HCT116 (cell line): ENCODE results near the gene TMSB4Y. TPM values are rescaled to one million over a fixed set of nuclear protein-coding genes. Genes with fewer than 3 reads are reported as not detected.

Experiments
- ATAC-seq: fragments of 200-7000 bp; cut with Tn5 transposase; 2 replicates; pipeline ENCODE4 v1.9.1; 2020; ENCODE audit warnings: mild to moderate bottlenecking, moderate library complexity
- BruUV-seq: library from RNA; stranded (reverse); fragments of 400-500 nt; replicated peaks from 2 replicates; lab custom pipeline; 2021; lab: Mats Ljungman, UMichigan
- CTCF ChIA-PET: fragments of 300-600 bp; sonication (Branson Sonifier 250); formaldehyde crosslinking; loops from one replicate; lab custom pipeline; 2021; ENCODE audit warnings: antibody characterized with exemption; lab: Charles Lee
- POLR2A ChIA-PET: fragments of 300-600, 350-600 bp; sonication (Branson Sonifier 250); formaldehyde crosslinking; loops from one replicate; lab custom pipeline; 2021; ENCODE audit warnings: antibody characterized with exemption; lab: Charles Lee
- RAD21 ChIA-PET, 2 experiments: fragments of 300-600 bp; sonication (Branson Sonifier 250); formaldehyde crosslinking; loops; one replicate each; lab custom pipeline; 2023; ENCODE audit warnings: low total read pairs in 2 of 2; ENCODE audit not compliant: uncharacterized antibody in 2 of 2, unreplicated experiment in 2 of 2, low non-redundant PET in 1 of 2; lab: Charles Lee
- DNase-seq: peaks from one replicate; pipeline ENCODE4 v3.0.0-alpha.2; 2010; ENCODE audit warnings: low read depth, low spot score
- H2AFZ ChIP-seq: fragments of 200-600 bp; shearing (Covaris generic), sonication (generic); 2 replicates; pipeline ENCODE4 v1.6.1; 2017; ENCODE audit warnings: low read depth, mixed run types, mixed read lengths, antibody characterized with exemption, low read length; ENCODE audit not compliant: poor library complexity, severe bottlenecking
- H3K27ac ChIP-seq: 2 replicates; pipeline ENCODE4 v1.5.1; 2012; ENCODE audit warnings: low read depth, low read length
- H3K27me3 ChIP-seq: fragments of 200-600 bp; sonication (generic); 2 replicates; pipeline ENCODE4 v1.6.1; 2016; ENCODE audit warnings: mixed run types, low read length, mixed read lengths; ENCODE audit not compliant: insufficient read depth
- H3K36me3 ChIP-seq, 2 experiments: fragments of 200-500 bp in 1 of 2; fragments of 200-600 bp in 1 of 2; sonication (Bioruptor generic) in 1 of 2; sonication (generic) in 1 of 2; 2 replicates each; pipeline versions ENCODE4 v1.5.1 to v1.6.1; 2014 to 2016; ENCODE audit warnings: low read length in 2 of 2, inconsistent platforms in 1 of 2, mixed read lengths in 1 of 2, mixed run types in 1 of 2; ENCODE audit not compliant: insufficient read depth in 2 of 2, control insufficient read depth in 1 of 2
- H3K4me1 ChIP-seq, 2 experiments: fragments of 200-600 bp in 1 of 2; sonication (generic) in 1 of 2; 2 replicates each; pipeline versions ENCODE4 v1.5.1 to v1.6.1; 2012 to 2017; ENCODE audit warnings: low read length in 2 of 2, inconsistent platforms in 1 of 2, mild to moderate bottlenecking in 1 of 2, mixed read lengths in 1 of 2, mixed run types in 1 of 2, moderate library complexity in 1 of 2; ENCODE audit not compliant: insufficient read depth in 2 of 2, control insufficient read depth in 1 of 2
- H3K4me2 ChIP-seq: fragments of 200-600 bp; sonication (generic); 2 replicates; pipeline ENCODE4 v1.6.1; 2017; ENCODE audit warnings: mixed run types, low read length, mixed read lengths
- H3K4me3 ChIP-seq, 2 experiments: fragments of 200-600 bp in 1 of 2; sonication (generic) in 1 of 2; replicated peaks in 1 of 2; 2 replicates each; pipeline ENCODE4 v1.5.1; 2011 to 2016; ENCODE audit warnings: low read length in 2 of 2, control low read depth in 1 of 2, low read depth in 1 of 2, mild to moderate bottlenecking in 1 of 2, mixed read lengths in 1 of 2, mixed run types in 1 of 2
- H3K79me2 ChIP-seq: fragments of 200-600 bp; sonication (generic); 2 replicates; pipeline ENCODE4 v1.6.1; 2017; ENCODE audit warnings: mild to moderate bottlenecking, mixed run types, low read length, moderate library complexity, mixed read lengths; ENCODE audit not compliant: insufficient read depth
- H3K9ac ChIP-seq: fragments of 200-600 bp; sonication (generic); 2 replicates; pipeline ENCODE4 v1.6.1; 2016; ENCODE audit warnings: low read length, mixed read lengths
- H3K9me2 ChIP-seq: fragments of 200-600 bp; sonication (generic), shearing (Covaris generic); 2 replicates; pipeline ENCODE4 v1.6.1; 2017; ENCODE audit warnings: mixed run types, mild to moderate bottlenecking, moderate library complexity; ENCODE audit not compliant: insufficient read depth
- H3K9me3 ChIP-seq, 2 experiments: fragments of 200-500 bp in 1 of 2; fragments of 200-600 bp in 1 of 2; sonication (Bioruptor generic) in 1 of 2; sonication (generic) in 1 of 2; 2 replicates each; pipeline ENCODE4 v1.6.1; 2014 to 2017; ENCODE audit warnings: low read length in 2 of 2, mixed read lengths in 2 of 2, inconsistent platforms in 1 of 2, low read depth in 1 of 2, mild to moderate bottlenecking in 1 of 2, mixed run types in 1 of 2, moderate library complexity in 1 of 2; ENCODE audit not compliant: control insufficient read depth in 1 of 2, insufficient read depth in 1 of 2
- H4K20me1 ChIP-seq: fragments of 200-600 bp; sonication (generic), shearing (Covaris generic); 2 replicates; pipeline ENCODE4 v1.6.1; 2017; ENCODE audit warnings: mixed run types, mild to moderate bottlenecking, moderate library complexity; ENCODE audit not compliant: insufficient read depth
- ATF3 ChIP-seq: IDR thresholded peaks from 2 replicates; pipeline ENCODE4 v1.6.1; 2012
- CBX3 ChIP-seq: IDR thresholded peaks from 2 replicates; pipeline ENCODE4 v1.6.1; 2012; ENCODE audit warnings: low read depth
- CEBPB ChIP-seq: IDR thresholded peaks from 2 replicates; pipeline ENCODE4 v1.6.1; 2012; ENCODE audit warnings: low read depth
- EGR1 ChIP-seq: IDR thresholded peaks from 2 replicates; pipeline ENCODE4 v1.6.1; 2012; ENCODE audit warnings: low read depth
- ELF1 ChIP-seq: IDR thresholded peaks from 2 replicates; pipeline ENCODE4 v1.6.1; 2012; ENCODE audit warnings: low read depth, borderline replicate concordance
- EZH2 ChIP-seq: fragments of 200-600 bp; sonication (generic); IDR thresholded peaks from 2 replicates; pipeline ENCODE4 v1.6.1; 2017; ENCODE audit warnings: antibody characterized with exemption, mixed run types
- FOSL1 ChIP-seq: IDR thresholded peaks from 2 replicates; pipeline ENCODE4 v1.6.1; 2012; ENCODE audit warnings: low read depth
- POLR2AphosphoS5 ChIP-seq: IDR thresholded peaks from 2 replicates; pipeline ENCODE4 v1.6.1; 2011; ENCODE audit warnings: mild to moderate bottlenecking, low read depth, low read length, moderate library complexity
- RAD21 ChIP-seq: IDR thresholded peaks from 2 replicates; pipeline ENCODE4 v1.6.1; 2012; ENCODE audit warnings: low read depth, mild to moderate bottlenecking
- REST ChIP-seq: IDR thresholded peaks from 2 replicates; pipeline ENCODE4 v1.6.1; 2012; ENCODE audit warnings: low read depth
- SP1 ChIP-seq: IDR thresholded peaks from 2 replicates; pipeline ENCODE4 v1.6.1; 2012; ENCODE audit warnings: low read depth
- SRF ChIP-seq: IDR thresholded peaks from 2 replicates; pipeline ENCODE4 v1.6.1; 2012; ENCODE audit warnings: low read depth
- TCF7L2 ChIP-seq: IDR thresholded peaks from 2 replicates; pipeline ENCODE4 v1.7.0; 2011; ENCODE audit warnings: borderline replicate concordance, inconsistent platforms; ENCODE audit not compliant: insufficient read depth, insufficient read length; ENCODE audit errors: extremely low read depth
- YY1 ChIP-seq: IDR thresholded peaks from 2 replicates; pipeline ENCODE4 v1.6.1; 2011; ENCODE audit warnings: low read length, low read depth, moderate library complexity, mild to moderate bottlenecking; ENCODE audit not compliant: insufficient replicate concordance; ENCODE audit errors: extremely low read depth
- ZNF274 ChIP-seq: fragments of 200-500 bp; sonication (Bioruptor generic); IDR thresholded peaks from 2 replicates; pipeline ENCODE4 v1.6.1; 2014; ENCODE audit warnings: mild to moderate bottlenecking, low read depth, low read length, inconsistent platforms
- intact Hi-C: fragments of 100-400 bp; cut with micrococcal nuclease; formaldehyde crosslinking; loops from 2 replicates; pipeline ENCODE4 v1.10.0; 2022
- total RNA-seq: library from RNA; stranded (reverse); gene quantifications from one replicate; pipeline ENCODE4 v1.2.1, GENCODE V29; 2021; ENCODE audit not compliant: unreplicated experiment
- TF ChIP-seq, protein P1 (sequence below): IDR thresholded peaks from 2 replicates; pipeline ENCODE4 v1.6.1; 2011; ENCODE audit warnings: mild to moderate bottlenecking, low read length, moderate library complexity; ENCODE audit not compliant: insufficient replicate concordance; ENCODE audit errors: extremely low read depth

The TMSB4Y gene
- total RNA-seq, 1 experiment from 2014 or later = 0.76 TPM

- no peak overlapping the region for H3K4me2 ChIP-seq
- ATAC-seq = no peak
- ChIA-PET RAD21 (no interaction called here), POLR2A (no interaction called here), CTCF (no interaction called here)
- H3K4me1 ChIP-seq = peaks cover 0 to 3% of the 10 kb centered on the region in 2 experiments; a peak in 1 of 4 replicates
- H3K9ac ChIP-seq = no peak overlapping the region
- intact Hi-C loops = no loop called here
- H3K4me3 ChIP-seq = no peak overlapping the region
- H4K20me1 ChIP-seq = no peaks in the 10 kb centered on the region
- H3K9me2 ChIP-seq = no peaks in the 10 kb centered on the region
- BruUV-seq = no TSS peak
- H3K27ac ChIP-seq = no peak overlapping the region
- H3K27me3 ChIP-seq = no peaks in the 10 kb centered on the region
- no peaks in the 10 kb centered on the region for H3K36me3 ChIP-seq
- no peak overlapping the region for H2AFZ ChIP-seq
- DNase-seq = no peak
- H3K79me2 ChIP-seq = no peaks in the 10 kb centered on the region
- no peaks in the 10 kb centered on the region for H3K9me3 ChIP-seq
- TF ChIP-seq POLR2AphosphoS5 (no peak), REST (no peak), ATF3 (no peak), EZH2 (no peak), SRF (no peak), EGR1 (no peak), YY1 (no peak), FOSL1 (no peak), TCF7L2 (no peak), ELF1 (no peak), SP1 (no peak), CEBPB (no peak), CBX3 (no peak), RAD21 (no peak), ZNF274 (no peak)
- TF ChIP-seq, protein P1, sequence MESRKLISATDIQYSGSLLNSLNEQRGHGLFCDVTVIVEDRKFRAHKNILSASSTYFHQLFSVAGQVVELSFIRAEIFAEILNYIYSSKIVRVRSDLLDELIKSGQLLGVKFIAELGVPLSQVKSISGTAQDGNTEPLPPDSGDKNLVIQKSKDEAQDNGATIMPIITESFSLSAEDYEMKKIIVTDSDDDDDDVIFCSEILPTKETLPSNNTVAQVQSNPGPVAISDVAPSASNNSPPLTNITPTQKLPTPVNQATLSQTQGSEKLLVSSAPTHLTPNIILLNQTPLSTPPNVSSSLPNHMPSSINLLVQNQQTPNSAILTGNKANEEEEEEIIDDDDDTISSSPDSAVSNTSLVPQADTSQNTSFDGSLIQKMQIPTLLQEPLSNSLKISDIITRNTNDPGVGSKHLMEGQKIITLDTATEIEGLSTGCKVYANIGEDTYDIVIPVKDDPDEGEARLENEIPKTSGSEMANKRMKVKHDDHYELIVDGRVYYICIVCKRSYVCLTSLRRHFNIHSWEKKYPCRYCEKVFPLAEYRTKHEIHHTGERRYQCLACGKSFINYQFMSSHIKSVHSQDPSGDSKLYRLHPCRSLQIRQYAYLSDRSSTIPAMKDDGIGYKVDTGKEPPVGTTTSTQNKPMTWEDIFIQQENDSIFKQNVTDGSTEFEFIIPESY = no peak
These were observed 4.3 kb downstream of the TMSB4Y start for GRCh38 chrY:13708038-13708437.
